GM23338 (cell line): ENCODE measurements around the gene GPAM. TPM values are rescaled to one million over a fixed set of nuclear protein-coding genes. Genes with fewer than 3 reads are reported as not detected.

Source experiments
- ATAC-seq: fragments of 200-7000 bp; cut with Tn5 transposase; 3 replicates; pipeline ENCODE4 v1.9.1; 2020
- DNase-seq: peaks from one replicate; pipeline ENCODE4 v3.0.0-alpha.2; 2015; ENCODE audit warnings: low spot score
- H2AFZ ChIP-seq: fragments of 200-600 bp; sonication (generic); 2 replicates; pipeline ENCODE4 v1.8.0; 2016; ENCODE audit warnings: antibody characterized with exemption, mild to moderate bottlenecking, moderate library complexity
- H3F3A ChIP-seq: fragments of 200-600 bp; sonication (generic); replicated peaks from 2 replicates; pipeline ENCODE4 v1.8.0; 2017; ENCODE audit warnings: antibody characterized with exemption, mixed run types, low read depth
- H3K27ac ChIP-seq: fragments of 200-600 bp; sonication (generic); 2 replicates; pipeline ENCODE4 v1.6.1; 2016; ENCODE audit warnings: low read depth
- H3K27me3 ChIP-seq: fragments of 200-600 bp; sonication (generic); 2 replicates; pipeline ENCODE4 v1.8.0; 2016; ENCODE audit warnings: mild to moderate bottlenecking, mixed run types, moderate library complexity; ENCODE audit not compliant: insufficient read depth
- H3K36me3 ChIP-seq: fragments of 200-600 bp; sonication (generic); 2 replicates; pipeline ENCODE4 v1.8.0; 2016; ENCODE audit warnings: mild to moderate bottlenecking; ENCODE audit not compliant: insufficient read depth
- H3K4me1 ChIP-seq: fragments of 200-600 bp; sonication (generic); 2 replicates; pipeline ENCODE4 v1.8.0; 2016; ENCODE audit warnings: mild to moderate bottlenecking, moderate library complexity; ENCODE audit not compliant: insufficient read depth
- H3K4me2 ChIP-seq: fragments of 200-600 bp; sonication (generic); 2 replicates; pipeline ENCODE4 v1.7.1; 2017; ENCODE audit warnings: mixed run types
- H3K4me3 ChIP-seq: fragments of 200-600 bp; sonication (generic); 2 replicates; pipeline ENCODE4 v1.6.1; 2016; ENCODE audit warnings: mixed run types
- H3K79me2 ChIP-seq: fragments of 200-600 bp; sonication (generic); replicated peaks from 2 replicates; pipeline ENCODE4 v1.8.0; 2017; ENCODE audit warnings: mild to moderate bottlenecking; ENCODE audit not compliant: insufficient read depth
- H3K9me2 ChIP-seq: fragments of 200-600 bp; sonication (generic); 2 replicates; pipeline ENCODE4 v1.8.0; 2017; ENCODE audit not compliant: insufficient read depth
- H4K20me1 ChIP-seq: fragments of 200-600 bp; sonication (generic); replicated peaks from 2 replicates; pipeline ENCODE4 v1.8.0; 2017; ENCODE audit warnings: mild to moderate bottlenecking; ENCODE audit not compliant: insufficient read depth
- H3K27ac Mint-ChIP-seq: 2 replicates; pipeline ENCODE4 v1.8.0; 2020; ENCODE audit warnings: inconsistent platforms, mild to moderate bottlenecking, moderate library complexity, mixed read lengths
- H3K27me3 Mint-ChIP-seq: 3 replicates; pipeline ENCODE4 v1.8.0; 2022; ENCODE audit warnings: low read depth, mild to moderate bottlenecking, moderate library complexity, mixed read lengths, inconsistent platforms; ENCODE audit not compliant: insufficient read depth, poor library complexity
- H3K36me3 Mint-ChIP-seq: 3 replicates; pipeline ENCODE4 v1.8.0; 2021; ENCODE audit warnings: low read depth, mild to moderate bottlenecking, inconsistent platforms, moderate library complexity, mixed read lengths
- H3K4me1 Mint-ChIP-seq: 3 replicates; pipeline ENCODE4 v1.8.0; 2020; ENCODE audit warnings: mild to moderate bottlenecking, inconsistent platforms, mixed read lengths
- H3K4me3 Mint-ChIP-seq: 3 replicates; pipeline ENCODE4 v1.8.0; 2021; ENCODE audit warnings: moderate library complexity, mild to moderate bottlenecking, inconsistent platforms, mixed read lengths
- H3K9me3 Mint-ChIP-seq: 3 replicates; pipeline ENCODE4 v1.8.0; 2020; ENCODE audit warnings: moderate library complexity, mild to moderate bottlenecking, inconsistent platforms, mixed read lengths
- CREB1 ChIP-seq: fragments of 250-450 bp; sonication (Bioruptor Pico); IDR thresholded peaks from 2 replicates; pipeline ENCODE4 v1.5.0; 2020; ENCODE audit warnings: low read depth, mild to moderate bottlenecking, moderate library complexity
- JUNB ChIP-seq: IDR thresholded peaks from one replicate; pipeline ENCODE4 v1.6.1; 2016; ENCODE audit warnings: antibody characterized with exemption; ENCODE audit not compliant: unreplicated experiment
- POLR2AphosphoS5 ChIP-seq: IDR thresholded peaks from 2 replicates; pipeline ENCODE4 v1.6.1; 2016; ENCODE audit warnings: antibody characterized with exemption, low read depth
- polyA plus RNA-seq: library from polyadenylated mRNA; unstranded; fragments of >200 nt; fragmentation: Nextera tagmentation; extraction: Ambion mirVana; gene quantifications from 2 replicates; pipeline ENCODE4 v1.2.1, GENCODE V29; 2016
- total RNA-seq: library from RNA; depleted of rRNA; stranded (reverse); fragments of >200 nt; shearing (Covaris generic); gene quantifications from 2 replicates; pipeline ENCODE4 v1.2.3, GENCODE V29; 2014
- TF ChIP-seq, protein P1 (sequence below): IDR thresholded peaks from one replicate; pipeline ENCODE4 v1.6.1; 2018; ENCODE audit warnings: antibody characterized with exemption; ENCODE audit not compliant: unreplicated experiment
- TF ChIP-seq, protein P2 (sequence below): fragments of 250-450 bp; sonication (Bioruptor Pico); IDR thresholded peaks from 2 replicates; pipeline ENCODE4 v1.5.0; 2020; ENCODE audit warnings: mild to moderate bottlenecking, moderate library complexity

Gene GPAM
- total and polyA plus RNA-seq, 2 experiments from 2014 or later, result 5.5 to 16.6 TPM

DNA sequence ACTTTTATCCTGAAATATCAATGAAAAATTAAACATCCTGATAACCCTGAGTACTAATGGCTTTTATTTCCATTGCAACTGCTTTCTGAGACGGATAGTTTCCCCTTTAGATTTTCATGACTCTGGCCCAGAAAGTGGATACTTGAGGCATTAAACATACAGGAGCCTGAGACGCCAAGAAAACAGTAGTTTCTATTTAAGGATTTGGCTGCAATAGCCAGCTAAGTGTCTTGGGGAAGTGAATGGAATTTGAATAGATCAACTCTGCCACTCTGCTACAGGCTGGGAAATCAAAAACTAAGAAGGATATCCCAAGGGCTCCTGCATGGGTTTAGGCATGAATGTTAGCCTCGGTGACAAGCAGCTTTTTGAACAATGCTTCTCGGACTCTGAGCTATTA, 24.7 kb upstream of the GPAM start (continued):
- TF ChIP-seq, protein P1, sequence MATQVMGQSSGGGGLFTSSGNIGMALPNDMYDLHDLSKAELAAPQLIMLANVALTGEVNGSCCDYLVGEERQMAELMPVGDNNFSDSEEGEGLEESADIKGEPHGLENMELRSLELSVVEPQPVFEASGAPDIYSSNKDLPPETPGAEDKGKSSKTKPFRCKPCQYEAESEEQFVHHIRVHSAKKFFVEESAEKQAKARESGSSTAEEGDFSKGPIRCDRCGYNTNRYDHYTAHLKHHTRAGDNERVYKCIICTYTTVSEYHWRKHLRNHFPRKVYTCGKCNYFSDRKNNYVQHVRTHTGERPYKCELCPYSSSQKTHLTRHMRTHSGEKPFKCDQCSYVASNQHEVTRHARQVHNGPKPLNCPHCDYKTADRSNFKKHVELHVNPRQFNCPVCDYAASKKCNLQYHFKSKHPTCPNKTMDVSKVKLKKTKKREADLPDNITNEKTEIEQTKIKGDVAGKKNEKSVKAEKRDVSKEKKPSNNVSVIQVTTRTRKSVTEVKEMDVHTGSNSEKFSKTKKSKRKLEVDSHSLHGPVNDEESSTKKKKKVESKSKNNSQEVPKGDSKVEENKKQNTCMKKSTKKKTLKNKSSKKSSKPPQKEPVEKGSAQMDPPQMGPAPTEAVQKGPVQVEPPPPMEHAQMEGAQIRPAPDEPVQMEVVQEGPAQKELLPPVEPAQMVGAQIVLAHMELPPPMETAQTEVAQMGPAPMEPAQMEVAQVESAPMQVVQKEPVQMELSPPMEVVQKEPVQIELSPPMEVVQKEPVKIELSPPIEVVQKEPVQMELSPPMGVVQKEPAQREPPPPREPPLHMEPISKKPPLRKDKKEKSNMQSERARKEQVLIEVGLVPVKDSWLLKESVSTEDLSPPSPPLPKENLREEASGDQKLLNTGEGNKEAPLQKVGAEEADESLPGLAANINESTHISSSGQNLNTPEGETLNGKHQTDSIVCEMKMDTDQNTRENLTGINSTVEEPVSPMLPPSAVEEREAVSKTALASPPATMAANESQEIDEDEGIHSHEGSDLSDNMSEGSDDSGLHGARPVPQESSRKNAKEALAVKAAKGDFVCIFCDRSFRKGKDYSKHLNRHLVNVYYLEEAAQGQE, result no peak
- no peak for TF ChIP-seq POLR2AphosphoS5
- TF ChIP-seq, protein P2, sequence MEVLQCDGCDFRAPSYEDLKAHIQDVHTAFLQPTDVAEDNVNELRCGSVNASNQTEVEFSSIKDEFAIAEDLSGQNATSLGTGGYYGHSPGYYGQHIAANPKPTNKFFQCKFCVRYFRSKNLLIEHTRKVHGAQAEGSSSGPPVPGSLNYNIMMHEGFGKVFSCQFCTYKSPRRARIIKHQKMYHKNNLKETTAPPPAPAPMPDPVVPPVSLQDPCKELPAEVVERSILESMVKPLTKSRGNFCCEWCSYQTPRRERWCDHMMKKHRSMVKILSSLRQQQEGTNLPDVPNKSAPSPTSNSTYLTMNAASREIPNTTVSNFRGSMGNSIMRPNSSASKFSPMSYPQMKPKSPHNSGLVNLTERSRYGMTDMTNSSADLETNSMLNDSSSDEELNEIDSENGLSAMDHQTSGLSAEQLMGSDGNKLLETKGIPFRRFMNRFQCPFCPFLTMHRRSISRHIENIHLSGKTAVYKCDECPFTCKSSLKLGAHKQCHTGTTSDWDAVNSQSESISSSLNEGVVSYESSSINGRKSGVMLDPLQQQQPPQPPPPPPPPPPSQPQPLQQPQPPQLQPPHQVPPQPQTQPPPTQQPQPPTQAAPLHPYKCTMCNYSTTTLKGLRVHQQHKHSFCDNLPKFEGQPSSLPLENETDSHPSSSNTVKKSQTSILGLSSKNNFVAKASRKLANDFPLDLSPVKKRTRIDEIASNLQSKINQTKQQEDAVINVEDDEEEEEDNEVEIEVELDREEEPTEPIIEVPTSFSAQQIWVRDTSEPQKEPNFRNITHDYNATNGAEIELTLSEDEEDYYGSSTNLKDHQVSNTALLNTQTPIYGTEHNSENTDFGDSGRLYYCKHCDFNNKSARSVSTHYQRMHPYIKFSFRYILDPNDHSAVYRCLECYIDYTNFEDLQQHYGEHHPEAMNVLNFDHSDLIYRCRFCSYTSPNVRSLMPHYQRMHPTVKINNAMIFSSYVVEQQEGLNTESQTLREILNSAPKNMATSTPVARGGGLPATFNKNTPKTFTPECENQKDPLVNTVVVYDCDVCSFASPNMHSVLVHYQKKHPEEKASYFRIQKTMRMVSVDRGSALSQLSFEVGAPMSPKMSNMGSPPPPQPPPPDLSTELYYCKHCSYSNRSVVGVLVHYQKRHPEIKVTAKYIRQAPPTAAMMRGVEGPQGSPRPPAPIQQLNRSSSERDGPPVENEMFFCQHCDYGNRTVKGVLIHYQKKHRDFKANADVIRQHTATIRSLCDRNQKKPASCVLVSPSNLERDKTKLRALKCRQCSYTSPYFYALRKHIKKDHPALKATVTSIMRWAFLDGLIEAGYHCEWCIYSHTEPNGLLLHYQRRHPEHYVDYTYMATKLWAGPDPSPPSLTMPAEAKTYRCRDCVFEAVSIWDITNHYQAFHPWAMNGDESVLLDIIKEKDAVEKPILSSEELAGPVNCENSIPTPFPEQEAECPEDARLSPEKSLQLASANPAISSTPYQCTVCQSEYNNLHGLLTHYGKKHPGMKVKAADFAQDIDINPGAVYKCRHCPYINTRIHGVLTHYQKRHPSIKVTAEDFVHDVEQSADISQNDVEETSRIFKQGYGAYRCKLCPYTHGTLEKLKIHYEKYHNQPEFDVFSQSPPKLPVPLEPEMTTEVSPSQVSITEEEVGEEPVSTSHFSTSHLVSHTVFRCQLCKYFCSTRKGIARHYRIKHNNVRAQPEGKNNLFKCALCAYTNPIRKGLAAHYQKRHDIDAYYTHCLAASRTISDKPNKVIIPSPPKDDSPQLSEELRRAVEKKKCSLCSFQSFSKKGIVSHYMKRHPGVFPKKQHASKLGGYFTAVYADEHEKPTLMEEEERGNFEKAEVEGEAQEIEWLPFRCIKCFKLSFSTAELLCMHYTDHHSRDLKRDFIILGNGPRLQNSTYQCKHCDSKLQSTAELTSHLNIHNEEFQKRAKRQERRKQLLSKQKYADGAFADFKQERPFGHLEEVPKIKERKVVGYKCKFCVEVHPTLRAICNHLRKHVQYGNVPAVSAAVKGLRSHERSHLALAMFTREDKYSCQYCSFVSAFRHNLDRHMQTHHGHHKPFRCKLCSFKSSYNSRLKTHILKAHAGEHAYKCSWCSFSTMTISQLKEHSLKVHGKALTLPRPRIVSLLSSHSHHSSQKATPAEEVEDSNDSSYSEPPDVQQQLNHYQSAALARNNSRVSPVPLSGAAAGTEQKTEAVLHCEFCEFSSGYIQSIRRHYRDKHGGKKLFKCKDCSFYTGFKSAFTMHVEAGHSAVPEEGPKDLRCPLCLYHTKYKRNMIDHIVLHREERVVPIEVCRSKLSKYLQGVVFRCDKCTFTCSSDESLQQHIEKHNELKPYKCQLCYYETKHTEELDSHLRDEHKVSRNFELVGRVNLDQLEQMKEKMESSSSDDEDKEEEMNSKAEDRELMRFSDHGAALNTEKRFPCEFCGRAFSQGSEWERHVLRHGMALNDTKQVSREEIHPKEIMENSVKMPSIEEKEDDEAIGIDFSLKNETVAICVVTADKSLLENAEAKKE (CRISPR knock-in tag), result no peak

DNA sequence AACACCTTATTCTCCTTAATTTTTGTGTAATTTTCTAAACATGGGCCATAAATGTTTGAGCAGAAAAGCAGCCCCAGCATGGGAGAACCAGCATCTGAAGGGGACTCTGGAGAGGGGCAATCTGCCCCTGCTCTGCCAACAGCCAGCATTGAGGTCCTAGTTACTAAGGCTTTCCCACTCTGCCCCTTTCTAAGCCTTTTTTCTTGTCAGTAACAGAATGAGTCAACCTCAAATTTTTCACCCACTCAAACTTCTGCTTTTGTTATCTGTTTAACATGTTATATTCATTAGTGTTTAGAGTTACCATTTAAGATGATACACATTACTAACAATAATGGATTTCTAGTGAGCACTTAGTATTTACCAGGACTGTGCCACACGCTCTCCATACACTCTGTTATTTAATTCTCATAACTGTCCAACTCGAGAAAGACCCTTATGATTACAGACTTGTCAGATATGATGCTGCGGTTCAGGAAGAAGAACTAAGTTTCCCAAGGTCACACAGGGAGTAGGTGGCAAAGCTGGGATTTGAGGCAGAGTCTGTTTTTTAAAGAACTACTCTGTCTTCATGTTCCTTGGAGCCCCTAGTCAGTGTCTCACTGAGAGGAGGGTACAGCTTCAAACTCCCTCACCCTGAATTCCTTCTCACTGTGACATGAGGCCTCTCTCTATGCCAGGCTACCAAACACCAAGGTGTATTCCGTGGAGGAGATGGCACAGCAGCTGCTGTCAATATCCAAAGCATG, 19.9 kb upstream of the GPAM start:
- Mint-ChIP-seq H3K4me1 (no peaks in the 10 kb centered on the region), H3K27ac (no peak overlapping the region), H3K4me3 (no peak overlapping the region), H3K9me3 (peaks cover 2% of the 10 kb centered on the region; the same call in 1 of the 3 replicates), H3K27me3 (peaks cover 3% of the 10 kb centered on the region), H3K36me3 (no peaks in the 10 kb centered on the region)
- Histone ChIP-seq H3K36me3 (no peaks in the 10 kb centered on the region), H3K4me1 (no peaks in the 10 kb centered on the region), H3K4me3 (no peak overlapping the region), H3F3A (no peaks in the 10 kb centered on the region), H3K9me2 (peaks cover 4% of the 10 kb centered on the region; the same call in 1 of the 2 replicates), H3K27me3 (no peaks in the 10 kb centered on the region), H2AFZ (no peak overlapping the region), H3K27ac (no peak overlapping the region), H3K79me2 (no peaks in the 10 kb centered on the region), H3K4me2 (no peak overlapping the region), H4K20me1 (no peaks in the 10 kb centered on the region)
- ATAC-seq (no peak), DNase-seq (no peak)
- TF ChIP-seq CREB1 (CRISPR knock-in tag) (no peak), POLR2AphosphoS5 (no peak), JUNB (no peak)
- TF ChIP-seq, protein P1, result no peak
